Panc1 (cell line): ENCODE results near the gene FOXN4.

ENCODE experiments used
- POLR2AphosphoS5 ChIP-seq: IDR thresholded peaks from 2 replicates; pipeline ENCODE4 v1.6.1; 2012; ENCODE audit warnings: mild to moderate bottlenecking, low read depth, low read length, moderate library complexity
- SIN3A ChIP-seq: IDR thresholded peaks from 2 replicates; pipeline ENCODE4 v1.6.1; 2012; ENCODE audit warnings: low read depth, mild to moderate bottlenecking, low read length, moderate library complexity, borderline replicate concordance; ENCODE audit not compliant: insufficient read depth
- TCF7L2 ChIP-seq: IDR thresholded peaks from 2 replicates; pipeline ENCODE4 v1.6.1; 2011; ENCODE audit warnings: mild to moderate bottlenecking, low read depth, low read length, inconsistent platforms
- TF ChIP-seq, protein P1 (sequence below), 2 experiments: IDR thresholded peaks; 2 replicates each; pipeline ENCODE4 v1.6.1; 2011 to 2012; ENCODE audit warnings: low read depth in 2 of 2, control low read depth in 1 of 2, low read length in 1 of 2, mild to moderate bottlenecking in 1 of 2, moderate library complexity in 1 of 2; ENCODE audit not compliant: insufficient read depth in 1 of 2
- TF ChIP-seq, protein P2 (sequence below): fragments of 450-650 bp; IDR thresholded peaks from 2 replicates; pipeline ENCODE4 v1.5.1; 2017; ENCODE audit warnings: mild to moderate bottlenecking

DNA sequence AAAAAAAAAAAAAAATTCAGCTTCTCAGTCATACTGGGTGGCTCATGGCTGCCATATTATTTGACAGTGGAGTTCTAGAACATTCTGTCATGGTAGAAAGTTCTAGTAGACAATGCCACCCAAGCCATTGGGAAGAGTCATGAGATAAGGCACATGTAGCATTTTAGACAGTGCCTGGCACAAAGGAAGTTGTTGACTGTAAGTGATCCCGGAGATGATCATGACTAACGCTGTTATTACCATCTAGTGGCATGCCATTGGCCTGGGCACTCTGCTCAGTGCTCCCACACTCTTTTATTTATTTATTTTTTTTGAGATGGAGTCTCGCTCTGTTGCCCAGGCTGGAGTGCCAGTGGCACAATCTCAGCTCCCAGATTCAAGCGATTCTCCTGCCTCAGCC lies 80.4 kb downstream of the FOXN4 start:
- TF ChIP-seq, protein P1, sequence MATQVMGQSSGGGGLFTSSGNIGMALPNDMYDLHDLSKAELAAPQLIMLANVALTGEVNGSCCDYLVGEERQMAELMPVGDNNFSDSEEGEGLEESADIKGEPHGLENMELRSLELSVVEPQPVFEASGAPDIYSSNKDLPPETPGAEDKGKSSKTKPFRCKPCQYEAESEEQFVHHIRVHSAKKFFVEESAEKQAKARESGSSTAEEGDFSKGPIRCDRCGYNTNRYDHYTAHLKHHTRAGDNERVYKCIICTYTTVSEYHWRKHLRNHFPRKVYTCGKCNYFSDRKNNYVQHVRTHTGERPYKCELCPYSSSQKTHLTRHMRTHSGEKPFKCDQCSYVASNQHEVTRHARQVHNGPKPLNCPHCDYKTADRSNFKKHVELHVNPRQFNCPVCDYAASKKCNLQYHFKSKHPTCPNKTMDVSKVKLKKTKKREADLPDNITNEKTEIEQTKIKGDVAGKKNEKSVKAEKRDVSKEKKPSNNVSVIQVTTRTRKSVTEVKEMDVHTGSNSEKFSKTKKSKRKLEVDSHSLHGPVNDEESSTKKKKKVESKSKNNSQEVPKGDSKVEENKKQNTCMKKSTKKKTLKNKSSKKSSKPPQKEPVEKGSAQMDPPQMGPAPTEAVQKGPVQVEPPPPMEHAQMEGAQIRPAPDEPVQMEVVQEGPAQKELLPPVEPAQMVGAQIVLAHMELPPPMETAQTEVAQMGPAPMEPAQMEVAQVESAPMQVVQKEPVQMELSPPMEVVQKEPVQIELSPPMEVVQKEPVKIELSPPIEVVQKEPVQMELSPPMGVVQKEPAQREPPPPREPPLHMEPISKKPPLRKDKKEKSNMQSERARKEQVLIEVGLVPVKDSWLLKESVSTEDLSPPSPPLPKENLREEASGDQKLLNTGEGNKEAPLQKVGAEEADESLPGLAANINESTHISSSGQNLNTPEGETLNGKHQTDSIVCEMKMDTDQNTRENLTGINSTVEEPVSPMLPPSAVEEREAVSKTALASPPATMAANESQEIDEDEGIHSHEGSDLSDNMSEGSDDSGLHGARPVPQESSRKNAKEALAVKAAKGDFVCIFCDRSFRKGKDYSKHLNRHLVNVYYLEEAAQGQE (IDR thresholded peaks at IDR 0.05; ENCODE audit: insufficient read depth in 1 of 2, low read depth in 2 of 2, low read length in 1 of 2): no peak
- TF ChIP-seq, protein P2, sequence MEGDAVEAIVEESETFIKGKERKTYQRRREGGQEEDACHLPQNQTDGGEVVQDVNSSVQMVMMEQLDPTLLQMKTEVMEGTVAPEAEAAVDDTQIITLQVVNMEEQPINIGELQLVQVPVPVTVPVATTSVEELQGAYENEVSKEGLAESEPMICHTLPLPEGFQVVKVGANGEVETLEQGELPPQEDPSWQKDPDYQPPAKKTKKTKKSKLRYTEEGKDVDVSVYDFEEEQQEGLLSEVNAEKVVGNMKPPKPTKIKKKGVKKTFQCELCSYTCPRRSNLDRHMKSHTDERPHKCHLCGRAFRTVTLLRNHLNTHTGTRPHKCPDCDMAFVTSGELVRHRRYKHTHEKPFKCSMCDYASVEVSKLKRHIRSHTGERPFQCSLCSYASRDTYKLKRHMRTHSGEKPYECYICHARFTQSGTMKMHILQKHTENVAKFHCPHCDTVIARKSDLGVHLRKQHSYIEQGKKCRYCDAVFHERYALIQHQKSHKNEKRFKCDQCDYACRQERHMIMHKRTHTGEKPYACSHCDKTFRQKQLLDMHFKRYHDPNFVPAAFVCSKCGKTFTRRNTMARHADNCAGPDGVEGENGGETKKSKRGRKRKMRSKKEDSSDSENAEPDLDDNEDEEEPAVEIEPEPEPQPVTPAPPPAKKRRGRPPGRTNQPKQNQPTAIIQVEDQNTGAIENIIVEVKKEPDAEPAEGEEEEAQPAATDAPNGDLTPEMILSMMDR: no peak
- TF ChIP-seq POLR2AphosphoS5 (no peak), SIN3A (no peak), TCF7L2 (no peak)
